Activated naive CD8-positive, alpha-beta T cell treated with anti-CD3 and anti-CD28 coated beads, Interleukin-2, amount 10 ng/mL, durations not matched to agents 7 days and 5 days (primary cell): ENCODE data around the gene LRRN2. TPM values are rescaled to one million over a fixed set of nuclear protein-coding genes. Genes with fewer than 3 reads are reported as not detected.

Experiments
- ATAC-seq: fragments of 150-1000 bp; cut with Tn5 transposase; one replicate; pipeline ENCODE4 v1.10.0; 2021; ENCODE audit warnings: low read depth, moderate library complexity
- POLR2A ChIA-PET: fragments of 350-600 bp; sonication (Branson Sonifier 250); formaldehyde crosslinking; loops from one replicate; lab custom pipeline; 2021; ENCODE audit warnings: antibody characterized with exemption; lab: Charles Lee
- DNase-seq: peaks from one replicate; pipeline ENCODE4 v3.0.0; 2021
- H3K27ac Mint-ChIP-seq: one replicate; pipeline ENCODE4 v1.8.0; 2022; ENCODE audit warnings: mild to moderate bottlenecking, mixed read lengths
- H3K27me3 Mint-ChIP-seq: one replicate; pipeline ENCODE4 v1.8.0; 2022; ENCODE audit warnings: mild to moderate bottlenecking, moderate library complexity, mixed read lengths
- H3K36me3 Mint-ChIP-seq: one replicate; pipeline ENCODE4 v1.8.0; 2021; ENCODE audit warnings: mild to moderate bottlenecking, mixed read lengths
- H3K4me1 Mint-ChIP-seq: one replicate; pipeline ENCODE4 v1.8.0; 2021; ENCODE audit warnings: mixed read lengths
- H3K4me3 Mint-ChIP-seq: one replicate; pipeline ENCODE4 v1.8.0; 2022; ENCODE audit warnings: mild to moderate bottlenecking, moderate library complexity, mixed read lengths
- H3K9me3 Mint-ChIP-seq: one replicate; pipeline ENCODE4 v1.8.0; 2021; ENCODE audit warnings: mixed read lengths
- total RNA-seq, 2 experiments: library from RNA; stranded (reverse); gene quantifications; one replicate each; pipeline ENCODE4 v1.2.3, GENCODE V29; 2021

Gene LRRN2
- total RNA-seq, 2 experiments from 2014 or later: not detected

DNA sequence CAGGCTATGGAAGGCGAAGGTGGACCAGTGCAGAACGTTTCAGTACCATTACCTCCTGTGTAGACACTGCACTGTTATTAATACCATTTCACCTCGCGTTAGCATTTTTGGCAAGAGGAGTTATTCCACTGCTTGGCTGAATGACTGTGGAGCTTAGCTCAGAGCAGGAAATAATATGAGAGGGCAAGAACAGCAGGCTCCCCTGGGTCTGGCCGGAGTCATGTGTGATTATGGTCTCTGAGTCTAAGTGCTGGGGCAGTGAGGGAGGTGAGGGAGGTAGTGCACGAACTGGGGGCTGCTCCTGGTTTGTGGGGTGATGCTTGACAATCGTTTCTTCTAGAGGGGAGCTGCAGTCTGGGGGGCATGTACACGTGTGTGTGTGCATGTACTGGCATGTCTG lies 86.4 kb downstream of the LRRN2 start:
- DNase-seq: no peak
- Mint-ChIP-seq H3K9me3 (no peaks in the 10 kb centered on the region), H3K36me3 (peaks cover 2% of the 10 kb centered on the region), H3K27ac (no peak overlapping the region), H3K4me1 (no peaks in the 10 kb centered on the region), H3K4me3 (no peak overlapping the region), H3K27me3 (no peaks in the 10 kb centered on the region)
- no peak for ATAC-seq
- POLR2A ChIA-PET: no interaction called here

DNA sequence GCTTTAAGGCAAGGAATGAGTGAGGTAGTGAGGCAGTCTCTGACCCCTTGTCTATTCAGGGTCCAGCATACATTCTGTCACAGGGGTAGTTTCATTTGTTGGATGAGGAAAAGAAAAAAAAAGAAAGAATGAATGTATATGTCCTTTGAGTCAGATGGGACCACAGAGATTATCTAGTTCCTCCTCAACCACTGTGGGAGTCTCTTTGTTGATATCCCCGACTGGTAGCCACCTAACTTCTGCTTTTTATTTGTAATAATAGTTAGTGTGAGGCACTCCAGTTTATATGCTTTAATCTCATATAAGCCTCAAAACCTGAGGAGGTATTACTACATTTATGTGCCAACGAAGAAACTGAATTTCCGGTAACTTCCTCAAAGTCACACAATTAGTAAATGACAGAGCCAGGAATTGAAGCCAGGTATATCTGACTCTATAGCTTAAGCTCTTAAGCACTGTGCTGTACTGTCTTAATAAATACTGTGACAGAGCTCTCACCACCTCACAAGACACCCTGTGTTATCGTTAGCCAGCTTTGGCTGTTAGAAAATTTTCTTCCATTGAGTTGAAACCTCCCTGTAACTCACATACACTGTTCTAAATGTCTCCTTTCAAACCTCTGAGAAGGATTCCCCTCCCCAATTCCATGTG lies 87.1 kb downstream of the LRRN2 start:
- ATAC-seq (no peak), DNase-seq (no peak)
- H3K27ac Mint-ChIP-seq: no peak overlapping the region
- H3K36me3 Mint-ChIP-seq: peaks cover 2% of the 10 kb centered on the region
- no peak overlapping the region for H3K4me3 Mint-ChIP-seq
- POLR2A ChIA-PET: no interaction called here
- H3K27me3 Mint-ChIP-seq: no peaks in the 10 kb centered on the region
- H3K9me3 Mint-ChIP-seq: no peaks in the 10 kb centered on the region
- H3K4me1 Mint-ChIP-seq: no peaks in the 10 kb centered on the region

DNA sequence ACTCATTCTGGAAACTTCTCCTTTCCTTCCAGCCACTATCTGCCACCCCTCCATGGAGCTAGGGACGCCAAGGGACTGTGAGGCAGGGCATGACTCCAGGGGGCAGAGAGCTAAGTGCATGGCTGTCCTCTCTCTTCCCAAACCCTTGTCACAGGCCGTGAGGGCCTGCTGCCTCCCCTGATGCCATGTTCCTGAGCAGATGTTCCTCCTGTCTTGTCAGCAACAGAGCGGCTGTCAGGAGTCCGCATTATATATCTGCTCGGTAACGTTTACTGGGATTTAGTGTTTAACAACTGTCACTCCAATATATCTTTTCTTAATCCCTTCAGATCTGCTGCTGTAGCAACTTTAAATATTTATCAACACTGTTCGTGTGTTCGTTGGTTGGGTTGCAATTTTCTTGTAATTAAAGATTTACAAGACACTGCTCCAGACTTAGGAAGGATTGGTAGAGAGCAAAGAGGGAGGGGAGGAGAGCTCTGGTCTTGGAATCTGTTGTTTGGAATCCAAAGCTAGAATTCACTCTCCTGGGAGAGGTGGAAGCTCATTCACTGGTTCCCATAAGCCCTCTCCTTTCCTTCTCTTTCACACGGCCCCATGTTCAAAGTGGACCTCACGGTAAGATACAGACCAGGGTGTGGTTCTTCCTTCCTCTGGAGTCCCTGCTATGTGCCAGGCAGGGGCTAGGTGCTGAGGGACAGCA lies 93.1 kb downstream of the LRRN2 start:
- POLR2A ChIA-PET: interaction anchor here (0.6 kb wide), 1 partner anchor 22 kb away, joined by 4 read pairs; no protein-coding TSS in a partner anchor
- Mint-ChIP-seq H3K4me3 (no peak overlapping the region), H3K9me3 (no peaks in the 10 kb centered on the region), H3K27me3 (no peaks in the 10 kb centered on the region), H3K4me1 (no peaks in the 10 kb centered on the region), H3K36me3 (peaks cover 3% of the 10 kb centered on the region), H3K27ac (no peak overlapping the region)
- no peak for ATAC-seq
- DNase-seq: no peak

DNA sequence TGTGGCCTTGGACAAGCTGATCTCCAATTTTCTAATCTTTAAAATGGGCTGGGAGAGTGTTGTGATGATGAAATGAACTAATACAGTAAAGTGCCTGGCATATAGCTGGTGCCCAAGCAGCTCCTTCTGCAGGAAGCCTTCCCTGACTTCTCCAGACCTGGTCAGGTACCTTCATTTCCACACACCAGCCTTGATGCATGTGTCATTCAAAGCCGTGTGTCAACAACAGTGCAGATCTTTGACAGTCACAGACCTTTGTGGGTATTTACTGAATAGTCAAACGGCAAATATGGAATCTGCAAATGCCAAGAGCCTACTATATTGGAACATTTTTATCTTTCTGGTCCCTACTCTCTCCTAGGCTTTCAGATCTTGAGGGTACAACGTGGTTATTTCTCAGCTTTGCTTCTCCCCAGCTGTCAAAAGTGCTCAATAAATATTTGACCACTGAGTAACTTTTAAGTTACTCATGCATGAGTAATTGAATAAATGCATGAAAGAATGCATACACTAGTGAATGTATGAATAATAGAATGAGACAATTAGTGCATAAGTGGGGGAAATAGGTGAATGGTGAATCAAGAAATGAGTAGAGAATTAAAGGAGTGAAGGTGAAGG lies 94.0 kb downstream of the LRRN2 start:
- no peak for DNase-seq

DNA sequence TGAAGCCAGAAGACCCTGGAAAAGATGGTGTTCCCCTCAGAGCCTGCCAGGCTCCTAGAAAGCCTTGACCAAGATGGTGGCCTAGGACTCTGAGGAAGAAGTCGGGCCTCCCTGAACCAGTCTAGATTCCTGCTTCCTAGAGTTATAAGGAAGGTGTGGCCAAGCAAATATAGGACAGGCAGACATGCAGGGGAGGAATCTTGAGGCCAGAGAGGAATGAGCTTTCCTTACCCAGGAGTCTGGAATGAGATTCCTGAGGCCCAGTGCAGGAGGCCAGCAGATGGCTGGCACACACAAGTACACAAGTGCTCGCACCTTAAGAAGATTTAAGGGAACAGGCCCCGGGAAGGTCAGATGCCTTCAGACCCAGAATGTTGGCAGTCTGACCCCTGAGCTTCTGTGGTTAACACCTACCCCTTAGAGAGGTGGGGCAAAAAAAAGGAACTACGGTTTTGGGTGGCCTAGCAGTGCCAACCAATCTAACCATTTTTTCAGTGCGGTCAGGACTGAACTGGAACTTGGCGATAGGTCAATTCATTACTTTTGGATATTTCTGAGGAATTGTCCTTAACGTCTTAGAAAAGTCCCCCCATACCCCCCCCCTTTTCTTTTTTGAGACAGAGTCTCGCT lies 96.0 kb downstream of the LRRN2 start:
- Mint-ChIP-seq H3K9me3 (no peaks in the 10 kb centered on the region), H3K27ac (no peak overlapping the region), H3K4me1 (peaks cover 6% of the 10 kb centered on the region), H3K27me3 (no peaks in the 10 kb centered on the region), H3K36me3 (peaks cover 1% of the 10 kb centered on the region), H3K4me3 (no peak overlapping the region)
- ATAC-seq (no peak), DNase-seq (no peak)
- POLR2A ChIA-PET: interaction anchor here (0.5 kb wide), 1 partner anchor 170 kb away, joined by 4 read pairs; no protein-coding TSS in a partner anchor

More for the DNA sequence above, 94.0 kb downstream of the LRRN2 start:
- Mint-ChIP-seq H3K27me3 (no peaks in the 10 kb centered on the region), H3K9me3 (no peaks in the 10 kb centered on the region), H3K27ac (no peak overlapping the region), H3K4me3 (no peak overlapping the region), H3K4me1 (no peaks in the 10 kb centered on the region), H3K36me3 (peaks cover 1% of the 10 kb centered on the region)
- POLR2A ChIA-PET: no interaction called here
- ATAC-seq: no peak

DNA sequence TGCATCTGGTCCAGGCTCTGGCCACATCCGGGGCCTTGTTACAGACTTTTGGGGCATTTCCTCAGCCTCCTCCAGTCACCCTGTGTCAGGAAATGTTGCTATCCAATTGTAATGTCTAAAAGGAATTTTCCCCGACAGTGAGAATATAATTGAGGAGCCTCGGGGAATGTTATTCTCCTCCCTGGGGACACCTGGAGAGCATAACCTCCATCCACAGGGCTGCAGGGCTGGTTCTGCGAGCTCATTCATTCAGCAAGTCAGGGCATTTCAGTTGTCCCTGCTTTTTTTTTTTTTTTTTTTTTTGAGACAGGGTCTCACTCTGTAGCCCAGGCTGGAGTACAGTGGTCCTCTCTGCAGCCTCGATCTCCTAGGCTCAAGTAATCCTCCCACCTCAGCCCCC lies 96.7 kb downstream of the LRRN2 start:
- ATAC-seq: no peak
- Mint-ChIP-seq H3K4me3 (no peak overlapping the region), H3K9me3 (no peaks in the 10 kb centered on the region), H3K27ac (no peak overlapping the region), H3K4me1 (peaks cover 6% of the 10 kb centered on the region), H3K27me3 (no peaks in the 10 kb centered on the region), H3K36me3 (peaks cover 1% of the 10 kb centered on the region)
- POLR2A ChIA-PET: interaction anchor here (0.5 to 0.6 kb wide), 3 partner anchors 15 to 169 kb away, joined by 3 to 4 read pairs (median 4); no protein-coding TSS in a partner anchor
- no peak for DNase-seq

DNA sequence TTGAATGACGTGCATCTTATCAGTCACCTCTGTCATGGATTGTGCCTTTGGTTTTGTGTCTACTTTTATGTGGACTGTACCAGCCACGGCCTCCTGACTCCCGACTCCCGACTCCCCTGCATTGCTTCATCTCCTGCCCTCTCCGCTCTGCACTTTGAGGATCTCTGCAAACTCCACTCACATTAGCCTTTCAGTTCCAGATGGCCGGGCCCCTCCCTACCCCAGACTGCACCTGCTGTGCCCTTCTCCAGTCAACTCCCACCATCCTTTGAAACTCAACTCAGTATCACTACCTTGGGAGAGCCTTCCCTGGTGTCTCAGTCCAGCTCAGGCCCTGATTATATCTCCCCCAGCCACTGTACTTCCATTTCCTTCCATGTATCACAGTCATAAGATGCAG lies 97.9 kb downstream of the LRRN2 start:
- H3K27ac Mint-ChIP-seq: no peak overlapping the region
- no peaks in the 10 kb centered on the region for H3K9me3 Mint-ChIP-seq
- H3K4me3 Mint-ChIP-seq: no peak overlapping the region
- ATAC-seq: no peak
- peaks cover 6% of the 10 kb centered on the region for H3K4me1 Mint-ChIP-seq
- peaks cover 1% of the 10 kb centered on the region for H3K36me3 Mint-ChIP-seq
- DNase-seq: no peak
- POLR2A ChIA-PET: no interaction called here
- H3K27me3 Mint-ChIP-seq: no peaks in the 10 kb centered on the region

DNA sequence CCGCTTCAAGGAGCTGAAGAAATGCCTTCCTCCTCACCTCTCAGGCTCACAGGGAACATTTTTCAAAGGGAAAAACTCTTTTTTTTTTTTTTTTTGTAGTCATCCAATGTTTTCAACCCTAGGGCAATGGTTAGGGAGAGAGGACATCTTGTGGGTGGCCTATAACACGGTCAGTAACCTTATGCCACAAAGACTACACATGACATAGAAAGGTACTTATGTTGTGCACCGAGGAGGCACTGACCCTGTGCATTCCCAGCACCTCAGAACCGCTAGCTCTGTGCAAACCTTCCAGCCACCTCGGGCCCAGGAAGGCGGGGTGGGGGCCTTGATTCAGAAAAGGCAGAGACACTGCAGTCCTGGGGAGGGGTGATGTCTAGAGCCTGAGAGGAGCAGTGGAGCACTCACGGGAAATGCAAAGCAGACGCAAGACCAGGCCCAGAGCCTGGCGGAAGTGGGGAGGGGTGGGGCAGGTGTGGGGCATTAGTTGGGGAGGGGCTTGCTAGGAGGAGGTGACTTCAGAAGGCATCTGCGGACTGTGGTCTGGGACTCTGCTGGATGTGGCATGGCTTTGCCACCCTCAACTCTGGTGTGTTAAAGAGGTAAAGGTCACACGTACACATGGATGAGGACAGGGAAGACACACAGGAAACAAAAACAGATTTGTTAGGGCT lies 100.7 kb downstream of the LRRN2 start:
- Mint-ChIP-seq H3K27ac (peak overlapping the region; percentile 65), H3K4me1 (peaks cover 12% of the 10 kb centered on the region), H3K9me3 (no peaks in the 10 kb centered on the region), H3K36me3 (peaks cover 6% of the 10 kb centered on the region), H3K4me3 (peak overlapping the region; percentile 49), H3K27me3 (no peaks in the 10 kb centered on the region)
- POLR2A ChIA-PET: no interaction called here
- DNase-seq (no peak), ATAC-seq (peak; percentile 79)

DNA sequence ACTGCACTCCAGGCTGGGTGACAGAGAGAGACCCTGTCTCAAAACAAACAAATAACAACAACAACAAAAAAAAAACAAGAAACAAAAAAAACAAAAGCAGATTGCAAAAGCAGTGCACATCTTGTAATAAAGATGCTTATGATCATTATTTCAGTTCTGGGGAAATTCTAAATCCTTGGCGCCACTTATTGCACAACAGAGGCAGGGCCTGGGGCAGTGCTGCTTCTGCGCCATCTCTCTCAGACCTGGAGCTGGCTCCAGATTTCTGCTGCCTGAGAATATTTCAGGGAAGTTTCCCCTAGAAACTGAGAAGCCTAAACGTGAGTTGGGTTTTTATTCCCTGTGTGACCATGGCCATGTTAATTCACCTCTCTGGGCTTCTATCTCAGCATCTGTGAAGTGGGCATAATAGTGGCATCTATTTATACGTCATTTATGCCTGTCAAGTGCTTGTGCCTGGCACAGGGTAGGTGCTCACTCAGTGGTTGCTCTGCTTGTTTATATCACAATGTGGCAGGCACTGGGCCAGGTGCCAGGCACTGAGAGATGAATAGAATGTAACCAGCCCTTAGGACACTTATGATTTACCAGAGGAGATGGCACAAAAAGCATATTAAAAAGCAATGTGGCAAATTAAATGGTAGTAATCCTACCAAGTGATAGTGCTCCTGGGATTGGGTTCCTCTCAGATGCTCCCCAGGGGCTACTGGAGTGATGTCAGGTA lies 101.5 kb downstream of the LRRN2 start:
- H3K27me3 Mint-ChIP-seq: no peaks in the 10 kb centered on the region
- ATAC-seq: no peak
- peaks cover 18% of the 10 kb centered on the region for H3K4me1 Mint-ChIP-seq
- DNase-seq: no peak
- peaks cover 5% of the 10 kb centered on the region for H3K36me3 Mint-ChIP-seq
- no peak overlapping the region for H3K4me3 Mint-ChIP-seq
- no peaks in the 10 kb centered on the region for H3K9me3 Mint-ChIP-seq
- POLR2A ChIA-PET: no interaction called here
- peak overlapping the region; percentile 10 for H3K27ac Mint-ChIP-seq

DNA sequence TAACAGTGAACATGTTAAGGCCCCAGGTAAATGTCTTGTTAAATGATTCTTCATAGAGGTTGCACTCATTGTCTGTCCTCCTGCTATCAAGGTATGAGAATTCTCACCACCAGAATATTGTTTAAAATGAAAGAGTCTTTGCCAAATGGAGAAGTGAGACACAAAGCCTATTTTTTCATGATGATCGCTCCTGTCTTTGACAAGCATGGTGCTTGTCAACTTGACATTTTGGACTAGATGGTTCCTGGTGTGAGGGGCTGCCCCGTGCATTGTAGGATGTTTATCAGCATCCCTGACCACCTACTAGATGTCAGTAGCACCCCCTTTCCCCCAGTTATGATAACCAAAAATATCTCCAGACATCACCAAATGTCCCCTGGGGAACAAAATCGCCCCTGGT lies 103.8 kb downstream of the LRRN2 start:
- POLR2A ChIA-PET: no interaction called here
- no peak for DNase-seq
- Mint-ChIP-seq H3K9me3 (no peaks in the 10 kb centered on the region), H3K4me1 (peaks cover 26% of the 10 kb centered on the region), H3K4me3 (no peak overlapping the region), H3K27me3 (no peaks in the 10 kb centered on the region), H3K36me3 (peaks cover 5% of the 10 kb centered on the region), H3K27ac (no peak overlapping the region)
- ATAC-seq: no peak

DNA sequence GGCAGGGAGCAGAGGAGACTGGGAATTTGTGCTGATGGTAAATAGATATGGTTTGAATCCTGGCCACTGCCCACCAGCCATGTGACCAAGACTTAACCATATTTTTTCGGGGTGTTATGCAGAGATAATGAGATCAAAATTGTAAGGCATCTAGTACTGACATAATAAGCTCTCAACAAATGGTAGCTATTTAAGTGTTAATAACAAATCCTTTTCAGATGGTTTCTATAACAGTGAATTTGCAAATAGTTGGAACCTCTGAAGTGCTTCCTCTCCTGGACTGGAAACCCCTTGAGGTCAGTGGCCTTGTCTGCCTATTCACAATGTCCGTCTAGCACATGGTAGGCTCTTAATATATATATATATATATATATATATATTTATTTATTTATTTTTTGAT lies 104.7 kb downstream of the LRRN2 start:
- Mint-ChIP-seq H3K36me3 (peaks cover 5% of the 10 kb centered on the region), H3K27me3 (no peaks in the 10 kb centered on the region), H3K9me3 (no peaks in the 10 kb centered on the region), H3K4me1 (peaks cover 26% of the 10 kb centered on the region), H3K4me3 (no peak overlapping the region), H3K27ac (no peak overlapping the region)
- POLR2A ChIA-PET: no interaction called here
- DNase-seq (no peak), ATAC-seq (no peak)

DNA sequence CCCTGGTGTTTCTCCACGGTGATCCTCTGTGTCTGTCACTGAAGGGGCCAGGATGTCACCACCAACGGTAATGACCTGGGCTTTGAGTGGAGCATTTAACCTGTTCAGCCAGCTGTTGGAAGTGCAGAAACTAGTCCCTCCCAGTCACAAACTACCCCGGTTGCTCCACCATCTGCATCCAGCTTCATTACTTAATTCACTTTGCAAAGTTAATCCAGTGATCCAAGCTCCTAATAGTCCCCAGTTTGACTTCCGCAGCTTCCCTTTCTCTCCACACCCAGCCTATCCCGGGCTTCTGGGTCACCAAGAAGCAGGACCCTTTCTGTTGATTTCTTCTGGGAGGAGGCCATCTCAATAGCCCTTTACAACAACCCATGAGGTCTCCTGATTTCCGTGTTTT lies 105.9 kb downstream of the LRRN2 start:
- Mint-ChIP-seq H3K4me3 (peak overlapping the region; percentile 81), H3K9me3 (no peaks in the 10 kb centered on the region), H3K27ac (peak overlapping the region; percentile 92), H3K36me3 (peaks cover 5% of the 10 kb centered on the region), H3K4me1 (peaks cover 20% of the 10 kb centered on the region), H3K27me3 (no peaks in the 10 kb centered on the region)
- no peak for DNase-seq
- no peak for ATAC-seq
- POLR2A ChIA-PET: interaction anchor here (1.2 kb wide), 1 partner anchor 16 kb away, joined by 3 read pairs; no protein-coding TSS in a partner anchor
